RWPE2 (cell line): Measurements from ENCODE around the gene MIEN1.

Experiments
- ATAC-seq: fragments of 200-7000 bp; cut with Tn5 transposase; 3 replicates; pipeline ENCODE4 v1.9.1; 2021; ENCODE audit warnings: low read depth
- DNase-seq: peaks from one replicate; pipeline ENCODE4 v3.0.0-alpha.2; 2020; ENCODE audit warnings: low spot score
- H3K27ac ChIP-seq: fragments of 450-650 bp; 2 replicates; pipeline ENCODE4 v1.5.1; 2017; ENCODE audit warnings: mild to moderate bottlenecking; ENCODE audit not compliant: poor library complexity, severe bottlenecking
- H3K27me3 ChIP-seq: fragments of 250-450 bp; sonication (Bioruptor Pico); 2 replicates; pipeline ENCODE4 v1.5.1; 2021; ENCODE audit warnings: mild to moderate bottlenecking, moderate library complexity; ENCODE audit not compliant: insufficient read depth, poor library complexity, severe bottlenecking
- H3K36me3 ChIP-seq: fragments of 250-450 bp; sonication (Bioruptor Pico); 2 replicates; pipeline ENCODE4 v1.5.1; 2020; ENCODE audit warnings: low read depth, mild to moderate bottlenecking, moderate library complexity
- H3K4me1 ChIP-seq: fragments of 250-450 bp; sonication (Bioruptor Pico); 2 replicates; pipeline ENCODE4 v1.5.1; 2021; ENCODE audit warnings: mild to moderate bottlenecking, moderate library complexity; ENCODE audit not compliant: insufficient read depth, poor library complexity, severe bottlenecking
- H3K4me3 ChIP-seq: fragments of 250-450 bp; sonication (Bioruptor Pico); 2 replicates; pipeline ENCODE4 v1.5.1; 2021; ENCODE audit warnings: mild to moderate bottlenecking, moderate library complexity; ENCODE audit not compliant: severe bottlenecking
- H3K9me3 ChIP-seq: fragments of 250-450 bp; sonication (Bioruptor Pico); 2 replicates; pipeline ENCODE4 v1.5.1; 2021; ENCODE audit warnings: mild to moderate bottlenecking, moderate library complexity; ENCODE audit not compliant: severe bottlenecking
- TF ChIP-seq, protein P1 (sequence below): fragments of 450-650 bp; IDR thresholded peaks from one replicate; pipeline ENCODE4 v1.5.1; 2017; ENCODE audit warnings: mild to moderate bottlenecking, moderate library complexity; ENCODE audit not compliant: poor library complexity, severe bottlenecking

Gene MIEN1

DNA sequence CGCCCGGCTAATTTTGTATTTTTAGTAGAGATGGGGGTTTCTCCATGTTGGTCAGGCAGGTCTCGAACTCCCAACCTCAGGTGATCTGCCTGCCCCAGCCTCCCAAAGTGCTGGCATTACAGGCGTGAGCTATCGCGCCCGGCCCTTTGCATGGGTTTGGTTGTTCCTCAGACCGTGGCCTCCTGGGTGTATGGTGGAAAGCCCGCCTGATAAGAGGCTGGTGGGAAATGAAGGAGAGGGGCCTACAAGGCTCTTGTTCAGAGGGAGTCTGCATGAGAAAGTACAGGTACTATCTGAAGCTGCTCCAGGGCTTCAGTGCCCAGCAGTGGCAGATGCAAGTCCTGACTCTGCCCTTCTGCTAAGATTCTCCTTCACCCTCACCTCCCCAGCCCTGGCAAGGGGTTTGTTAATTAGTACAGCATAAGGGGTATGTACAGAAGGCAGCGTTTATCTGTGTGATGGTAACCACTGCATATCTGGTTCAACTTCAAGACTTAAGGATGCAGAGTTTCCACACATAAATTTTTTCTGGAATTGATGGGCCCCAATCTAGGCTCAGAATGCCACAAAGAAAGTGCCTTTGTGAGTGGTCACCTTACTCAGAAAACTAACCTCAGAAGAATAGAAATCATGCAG, 31.6 kb upstream of the MIEN1 start:
- Histone ChIP-seq H3K36me3 (no peaks in the 10 kb centered on the region), H3K27me3 (peaks cover 7% of the 10 kb centered on the region), H3K4me3 (no peak overlapping the region), H3K9me3 (no peaks in the 10 kb centered on the region), H3K27ac (no peak overlapping the region), H3K4me1 (no peaks in the 10 kb centered on the region)
- TF ChIP-seq, protein P1, sequence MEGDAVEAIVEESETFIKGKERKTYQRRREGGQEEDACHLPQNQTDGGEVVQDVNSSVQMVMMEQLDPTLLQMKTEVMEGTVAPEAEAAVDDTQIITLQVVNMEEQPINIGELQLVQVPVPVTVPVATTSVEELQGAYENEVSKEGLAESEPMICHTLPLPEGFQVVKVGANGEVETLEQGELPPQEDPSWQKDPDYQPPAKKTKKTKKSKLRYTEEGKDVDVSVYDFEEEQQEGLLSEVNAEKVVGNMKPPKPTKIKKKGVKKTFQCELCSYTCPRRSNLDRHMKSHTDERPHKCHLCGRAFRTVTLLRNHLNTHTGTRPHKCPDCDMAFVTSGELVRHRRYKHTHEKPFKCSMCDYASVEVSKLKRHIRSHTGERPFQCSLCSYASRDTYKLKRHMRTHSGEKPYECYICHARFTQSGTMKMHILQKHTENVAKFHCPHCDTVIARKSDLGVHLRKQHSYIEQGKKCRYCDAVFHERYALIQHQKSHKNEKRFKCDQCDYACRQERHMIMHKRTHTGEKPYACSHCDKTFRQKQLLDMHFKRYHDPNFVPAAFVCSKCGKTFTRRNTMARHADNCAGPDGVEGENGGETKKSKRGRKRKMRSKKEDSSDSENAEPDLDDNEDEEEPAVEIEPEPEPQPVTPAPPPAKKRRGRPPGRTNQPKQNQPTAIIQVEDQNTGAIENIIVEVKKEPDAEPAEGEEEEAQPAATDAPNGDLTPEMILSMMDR: no peak
- no peak for DNase-seq
- no peak for ATAC-seq

DNA sequence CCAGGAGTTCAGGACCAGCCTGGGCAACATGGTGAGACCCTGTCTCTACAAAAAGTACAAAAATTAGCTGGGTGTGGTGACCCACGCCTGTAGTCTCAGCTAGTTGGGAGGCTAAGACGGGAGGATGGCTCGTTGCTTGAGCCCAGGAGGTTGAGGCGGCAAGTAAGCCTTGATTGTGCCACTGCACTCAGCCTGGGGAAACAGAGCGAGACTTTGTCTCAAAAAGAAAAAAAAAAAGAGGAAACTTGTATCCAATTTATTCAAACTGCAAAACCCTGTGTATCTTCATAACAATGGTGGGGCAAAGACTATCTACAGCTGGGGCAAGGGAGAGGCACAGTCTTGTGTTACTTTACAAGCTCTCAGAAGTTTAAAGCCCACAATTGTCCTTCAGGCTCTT, 28.9 kb upstream of the MIEN1 start:
- Histone ChIP-seq H3K36me3 (no peaks in the 10 kb centered on the region), H3K27me3 (no peaks in the 10 kb centered on the region), H3K4me3 (no peak overlapping the region), H3K9me3 (no peaks in the 10 kb centered on the region), H3K4me1 (no peaks in the 10 kb centered on the region), H3K27ac (no peak overlapping the region)
- DNase-seq (no peak), ATAC-seq (no peak)
- TF ChIP-seq, protein P1: no peak

DNA sequence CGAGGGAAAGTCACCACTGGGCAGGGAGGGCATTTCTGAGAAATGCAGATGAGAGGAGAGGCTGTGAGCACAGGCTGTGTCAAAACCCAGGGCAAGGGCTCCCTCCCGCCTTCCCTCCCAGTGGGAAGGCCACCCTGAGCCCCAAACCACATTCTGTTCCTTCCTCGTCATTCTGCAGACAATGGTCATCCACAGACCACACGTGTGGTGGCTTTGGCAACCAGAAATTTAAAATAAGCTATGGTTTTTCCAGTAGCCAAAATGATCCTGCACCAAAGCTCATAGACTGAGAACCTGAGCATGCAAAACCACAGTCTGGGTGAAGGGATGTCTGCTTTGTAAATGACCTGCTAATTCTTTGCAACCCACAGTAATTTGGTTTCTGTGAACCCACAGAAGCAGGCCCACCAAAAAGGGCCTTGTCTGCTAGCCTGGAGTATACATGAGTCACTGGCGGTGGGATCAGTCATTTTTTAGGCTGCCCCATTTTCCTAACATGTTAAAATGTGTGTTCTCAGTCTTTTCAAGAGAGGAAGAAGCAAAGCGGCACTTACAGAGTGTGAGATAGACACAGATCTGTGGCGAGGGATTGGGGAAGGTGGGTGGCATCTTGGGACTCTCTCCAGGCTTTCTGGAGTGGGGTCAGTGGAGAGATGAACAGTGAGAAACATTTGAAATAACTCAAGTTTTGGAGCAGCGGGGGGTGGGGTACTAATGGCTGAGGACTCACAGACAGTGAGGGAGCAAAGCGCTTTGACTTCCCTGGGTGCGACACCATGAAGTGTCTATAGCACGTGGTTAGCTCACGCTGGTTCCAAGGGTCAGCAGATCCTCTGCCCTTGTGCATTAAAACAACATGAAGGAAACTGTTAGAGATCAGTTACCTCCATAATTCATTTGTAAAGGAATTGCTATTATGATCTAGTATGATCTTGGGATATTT, 27.9 kb upstream of the MIEN1 start:
- Histone ChIP-seq H3K4me3 (no peak overlapping the region), H3K27ac (no peak overlapping the region), H3K36me3 (no peaks in the 10 kb centered on the region), H3K27me3 (no peaks in the 10 kb centered on the region), H3K9me3 (no peaks in the 10 kb centered on the region), H3K4me1 (no peaks in the 10 kb centered on the region)
- TF ChIP-seq, protein P1: no peak
- ATAC-seq (no peak), DNase-seq (no peak)

DNA sequence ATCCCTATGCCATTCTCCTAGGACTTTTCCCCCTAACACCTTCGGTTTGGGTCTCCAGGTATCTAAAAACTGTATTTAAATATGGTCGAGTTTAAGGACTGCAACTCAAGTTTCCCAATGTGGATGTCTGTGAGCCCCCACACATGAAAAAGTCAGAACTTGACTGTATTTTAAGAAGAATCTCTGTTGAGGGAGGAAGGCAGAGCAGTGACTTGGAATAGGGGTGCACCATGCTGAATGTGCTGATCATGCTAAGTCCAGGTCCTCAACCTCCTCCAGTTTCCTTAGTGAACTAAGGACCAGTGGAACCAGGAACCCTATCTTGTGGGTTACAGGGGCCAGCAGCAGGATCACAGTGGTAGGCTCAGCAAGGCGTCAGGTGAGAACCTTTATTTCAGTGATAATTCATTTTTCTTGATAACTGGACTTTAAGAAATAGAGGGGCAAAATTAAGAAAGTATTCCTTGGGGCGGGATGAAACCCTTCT, 26.9 kb upstream of the MIEN1 start:
- H3K36me3 ChIP-seq: no peaks in the 10 kb centered on the region
- ATAC-seq (no peak), DNase-seq (no peak)
- H3K9me3 ChIP-seq: no peaks in the 10 kb centered on the region
- H3K4me3 ChIP-seq: no peak overlapping the region
- H3K27ac ChIP-seq: no peak overlapping the region
- TF ChIP-seq, protein P1: no peak
- H3K27me3 ChIP-seq: no peaks in the 10 kb centered on the region
- no peaks in the 10 kb centered on the region for H3K4me1 ChIP-seq
